ENCODE measurements around the gene MITF. TPM values are rescaled to one million over a fixed set of nuclear protein-coding genes. Genes with fewer than 3 reads are reported as not detected.
"Not testable (repeated sequence)": the region's sequence is repeated elsewhere in the genome, so short reads cannot be mapped to it uniquely, and the experiment has no call there.

The MITF gene
- polyA plus RNA-seq, 1 donor from 2014 or later, result 0.54 TPM

DNA sequence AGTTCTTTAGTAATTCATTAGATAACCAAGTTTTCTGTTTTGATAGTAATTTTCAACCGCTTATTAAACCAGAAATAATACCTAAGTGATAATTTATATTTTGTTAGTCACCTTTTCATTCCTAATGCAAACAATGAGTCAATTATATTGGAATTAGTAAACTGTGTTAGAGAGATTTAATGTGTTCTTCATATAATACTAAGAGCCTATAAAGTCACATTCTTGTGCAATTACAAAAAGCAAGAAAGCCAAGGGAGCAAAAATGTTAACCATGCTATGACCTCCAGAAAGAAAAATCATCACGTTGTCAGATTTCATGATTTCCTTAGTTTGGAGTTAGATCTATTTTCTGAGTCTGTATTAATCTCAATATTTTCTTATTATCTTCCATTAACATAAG, 151.4 kb downstream of the MITF start:
- H3K4me3 Mint-ChIP-seq, result no peak overlapping the region
- H3K27ac Mint-ChIP-seq, result no peak overlapping the region
- no peaks in the 10 kb centered on the region for H3K36me3 Mint-ChIP-seq
- H3K27me3 Mint-ChIP-seq, result no peaks in the 10 kb centered on the region
- H3K4me1 Mint-ChIP-seq, result no peaks in the 10 kb centered on the region
- H3K9me3 Mint-ChIP-seq, result no peaks in the 10 kb centered on the region

DNA sequence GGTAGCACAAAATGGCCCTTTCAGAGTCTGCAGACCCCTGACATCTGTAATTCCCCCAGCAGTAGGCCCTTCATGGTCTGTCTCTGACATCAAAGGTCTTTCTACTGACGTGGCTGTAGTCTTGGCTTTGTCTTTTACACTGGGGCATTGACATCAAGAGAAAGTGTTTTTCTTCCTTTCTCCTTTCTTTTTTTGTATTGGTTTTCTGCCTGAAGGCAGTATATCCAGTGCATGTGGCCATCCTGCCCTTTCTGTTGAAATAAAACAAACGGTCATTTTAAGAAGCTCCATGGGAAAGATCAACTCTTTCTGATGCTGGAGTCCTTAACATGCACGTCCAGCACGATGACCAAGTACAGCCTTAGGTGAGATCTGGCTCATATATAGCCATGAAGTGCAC, 153.4 kb downstream of the MITF start:
- H3K4me3 Mint-ChIP-seq, result no peak overlapping the region
- H3K36me3 Mint-ChIP-seq, result no peaks in the 10 kb centered on the region
- H3K27ac Mint-ChIP-seq, result no peak overlapping the region
- H3K4me1 Mint-ChIP-seq, result no peaks in the 10 kb centered on the region
- no peaks in the 10 kb centered on the region for H3K27me3 Mint-ChIP-seq
- no peaks in the 10 kb centered on the region for H3K9me3 Mint-ChIP-seq

DNA sequence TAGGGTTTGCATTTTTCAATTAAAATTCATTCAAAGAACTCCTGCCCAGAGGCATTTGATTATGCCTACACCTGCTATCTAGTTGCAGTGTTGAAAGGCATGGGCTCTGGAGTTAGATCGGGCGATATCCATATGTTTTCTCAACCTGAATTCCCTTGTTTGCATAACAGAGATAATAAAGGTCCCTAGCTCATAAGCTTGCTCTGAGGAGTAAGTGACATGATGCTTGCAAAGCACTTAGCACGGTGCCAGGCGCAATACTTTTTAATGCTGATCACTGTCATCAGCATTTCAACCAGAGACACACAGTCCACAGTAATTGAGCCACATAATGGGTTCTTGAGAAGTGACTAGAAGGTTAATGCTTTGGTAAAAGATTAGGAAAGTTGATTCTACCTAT, 154.0 kb downstream of the MITF start:
- no peak overlapping the region for H3K4me3 Mint-ChIP-seq
- no peaks in the 10 kb centered on the region for H3K36me3 Mint-ChIP-seq
- no peak overlapping the region for H3K27ac Mint-ChIP-seq
- no peaks in the 10 kb centered on the region for H3K4me1 Mint-ChIP-seq
- H3K9me3 Mint-ChIP-seq, result no peaks in the 10 kb centered on the region
- no peaks in the 10 kb centered on the region for H3K27me3 Mint-ChIP-seq

DNA sequence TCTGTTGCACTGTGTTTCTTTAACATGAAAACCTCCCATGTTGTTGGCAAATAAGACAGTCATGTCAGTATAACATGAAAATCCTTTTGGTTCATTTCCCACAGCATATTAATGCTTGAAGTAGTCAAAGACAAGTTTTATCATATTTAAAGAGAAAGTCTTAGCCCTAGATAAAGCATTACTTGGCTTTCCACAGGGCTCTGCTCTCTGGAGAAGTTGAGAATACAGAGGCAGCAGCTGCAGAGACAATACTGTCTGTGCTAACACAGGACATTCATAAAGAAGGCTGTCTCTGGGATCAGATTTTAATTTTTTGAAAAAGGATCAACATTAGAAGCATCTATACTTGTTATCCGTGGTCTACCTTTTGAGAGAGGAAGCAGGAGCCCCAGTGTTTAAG, 156.8 kb downstream of the MITF start:
- H3K27ac Mint-ChIP-seq, result no peak overlapping the region
- H3K4me1 Mint-ChIP-seq, result no peaks in the 10 kb centered on the region
- no peaks in the 10 kb centered on the region for H3K36me3 Mint-ChIP-seq
- H3K9me3 Mint-ChIP-seq, result no peaks in the 10 kb centered on the region
- H3K27me3 Mint-ChIP-seq, result no peaks in the 10 kb centered on the region
- no peak overlapping the region for H3K4me3 Mint-ChIP-seq

DNA sequence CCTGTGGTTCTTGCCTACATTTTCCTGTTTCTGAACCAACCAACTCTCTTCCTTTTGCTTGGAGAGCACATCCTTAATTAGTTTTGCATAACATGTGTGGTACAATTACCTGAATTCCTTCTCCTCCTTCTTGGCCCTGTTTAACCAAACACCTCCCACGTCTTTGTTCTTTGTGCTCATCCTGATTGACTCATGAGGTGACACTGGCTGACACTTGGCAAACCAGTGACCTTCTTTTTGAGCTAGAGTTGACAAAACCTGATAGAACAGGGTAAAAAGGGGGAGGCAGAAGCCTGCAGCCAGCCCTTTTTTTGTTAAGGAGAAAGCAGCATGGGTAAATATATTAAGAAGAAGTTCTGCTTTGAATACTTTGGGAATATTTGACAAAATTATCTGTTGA, 161.1 kb downstream of the MITF start:
- no peak overlapping the region for H3K27ac Mint-ChIP-seq
- no peaks in the 10 kb centered on the region for H3K9me3 Mint-ChIP-seq
- no peak overlapping the region for H3K4me3 Mint-ChIP-seq
- H3K27me3 Mint-ChIP-seq, result no peaks in the 10 kb centered on the region
- H3K36me3 Mint-ChIP-seq, result no peaks in the 10 kb centered on the region
- no peaks in the 10 kb centered on the region for H3K4me1 Mint-ChIP-seq

DNA sequence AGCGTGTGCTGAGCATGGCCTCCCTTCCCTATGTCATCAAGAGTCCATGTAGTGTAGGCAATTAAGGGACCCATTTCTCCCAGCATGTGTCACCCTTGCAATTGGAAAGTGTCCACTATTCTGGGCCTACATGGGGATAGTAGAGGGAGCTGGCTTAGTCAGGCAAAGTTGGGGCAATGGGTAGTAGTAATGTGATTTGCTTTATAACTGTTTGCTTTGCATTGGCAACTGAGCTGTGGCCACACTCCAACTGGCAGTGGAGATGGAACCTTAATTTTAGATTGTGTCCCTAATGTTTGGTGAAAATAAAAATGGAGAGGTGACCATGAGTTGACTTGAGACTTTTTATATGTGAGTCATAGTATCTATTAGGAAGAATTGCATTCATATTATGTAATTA, 162.5 kb downstream of the MITF start:
- Mint-ChIP-seq H3K36me3 (no peaks in the 10 kb centered on the region), H3K4me1 (no peaks in the 10 kb centered on the region), H3K27ac (no peak overlapping the region), H3K4me3 (no peak overlapping the region), H3K9me3 (no peaks in the 10 kb centered on the region), H3K27me3 (no peaks in the 10 kb centered on the region)

DNA sequence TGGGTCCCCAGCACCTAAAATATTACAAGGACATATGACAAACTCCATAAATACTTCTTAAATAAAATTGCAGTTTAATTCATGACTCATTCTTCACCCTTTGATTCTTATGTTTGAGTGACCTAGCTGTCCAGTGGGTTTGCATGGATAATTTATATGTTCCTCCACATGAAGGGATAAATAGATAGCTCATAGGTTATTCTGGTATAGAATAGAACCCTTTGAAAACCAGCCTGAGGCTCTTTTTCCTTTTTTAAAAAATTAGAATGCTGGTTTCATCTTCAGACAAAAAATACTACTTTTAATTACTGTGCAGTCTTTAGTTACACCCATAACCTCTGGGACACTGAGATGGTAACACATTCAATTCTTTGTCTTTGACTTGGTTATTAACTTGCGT, 163.1 kb downstream of the MITF start:
- no peaks in the 10 kb centered on the region for H3K27me3 Mint-ChIP-seq
- no peaks in the 10 kb centered on the region for H3K4me1 Mint-ChIP-seq
- H3K4me3 Mint-ChIP-seq, result no peak overlapping the region
- no peaks in the 10 kb centered on the region for H3K9me3 Mint-ChIP-seq
- H3K27ac Mint-ChIP-seq, result no peak overlapping the region
- no peaks in the 10 kb centered on the region for H3K36me3 Mint-ChIP-seq

DNA sequence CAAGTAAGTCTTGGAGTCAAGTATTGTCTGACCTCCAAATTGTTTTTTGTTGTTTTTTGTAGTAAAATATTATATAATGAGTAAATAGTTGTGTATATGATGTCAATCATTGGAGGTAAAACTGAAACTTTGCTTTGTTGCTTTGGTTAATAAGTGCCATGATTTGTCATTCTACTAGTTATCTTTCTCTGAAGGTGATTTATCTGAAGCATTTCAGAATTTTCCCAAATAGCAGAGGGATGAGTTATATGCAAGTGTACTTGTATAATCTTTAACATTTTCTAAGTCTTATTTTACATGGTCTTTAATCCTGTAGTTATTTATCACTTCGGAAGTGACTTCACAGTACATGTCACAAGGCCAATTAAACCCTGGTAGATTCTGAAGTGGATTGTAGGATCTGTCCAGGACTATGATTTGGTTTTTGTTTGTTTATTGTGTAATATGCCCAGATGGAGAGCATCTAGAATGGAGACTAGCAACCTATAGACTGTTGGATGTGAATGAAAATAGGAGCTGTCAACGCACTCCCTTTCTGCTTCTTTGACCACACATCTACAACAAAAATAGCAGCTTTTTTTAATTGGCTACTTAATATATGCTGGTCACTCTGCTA, 167.2 kb downstream of the MITF start:
- H3K36me3 Mint-ChIP-seq, result no peaks in the 10 kb centered on the region
- H3K4me1 Mint-ChIP-seq, result no peaks in the 10 kb centered on the region
- H3K9me3 Mint-ChIP-seq, result peaks cover 6 to 12% (median 7%) of the 10 kb centered on the region in 3 donors
- no peak overlapping the region for H3K27ac Mint-ChIP-seq
- no peaks in the 10 kb centered on the region for H3K27me3 Mint-ChIP-seq
- no peak overlapping the region for H3K4me3 Mint-ChIP-seq

DNA sequence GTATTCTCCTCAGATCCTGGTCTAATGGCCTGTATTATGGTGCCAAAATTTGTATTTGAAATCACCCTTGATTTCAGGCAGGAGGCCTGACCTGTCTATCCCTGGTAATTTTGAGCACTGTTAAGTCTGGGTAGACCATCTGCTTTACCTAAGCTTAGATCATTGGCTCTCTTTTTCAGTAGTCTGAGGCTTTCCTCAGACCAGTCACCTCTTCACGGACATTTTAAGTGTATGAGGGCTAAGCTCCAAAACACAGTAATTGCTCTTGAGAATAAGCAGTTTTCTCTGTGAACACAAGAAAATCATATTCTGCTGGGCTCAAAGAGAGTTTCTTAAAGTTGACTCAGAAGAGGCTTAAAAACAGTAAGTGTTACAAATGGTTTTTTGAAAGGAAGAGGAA, 168.3 kb downstream of the MITF start:
- H3K27ac Mint-ChIP-seq, result no peak overlapping the region
- no peak overlapping the region for H3K4me3 Mint-ChIP-seq
- H3K36me3 Mint-ChIP-seq, result no peaks in the 10 kb centered on the region
- peaks cover 6 to 16% (median 7%) of the 10 kb centered on the region in 3 donors for H3K9me3 Mint-ChIP-seq
- no peaks in the 10 kb centered on the region for H3K4me1 Mint-ChIP-seq
- no peaks in the 10 kb centered on the region for H3K27me3 Mint-ChIP-seq

DNA sequence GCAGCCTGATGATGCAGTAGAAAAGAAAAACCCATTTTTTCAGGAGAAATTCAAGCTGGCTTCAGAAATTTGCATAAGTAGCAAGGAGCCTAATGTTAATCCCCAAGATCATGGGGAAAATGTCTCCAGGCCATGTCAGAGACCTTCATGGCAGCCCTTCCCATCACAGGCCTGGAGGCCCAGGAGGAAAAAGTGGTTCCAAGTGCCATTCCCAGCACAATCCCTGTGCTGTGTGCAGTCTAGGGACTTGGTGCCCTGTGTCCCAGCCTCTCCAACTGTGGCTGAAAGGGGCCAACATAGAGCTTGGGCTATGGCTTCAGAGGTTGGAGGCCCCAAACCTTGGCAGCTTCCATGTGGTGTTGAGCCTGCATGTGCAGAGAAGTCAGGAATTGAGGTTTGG, 170.6 kb downstream of the MITF start:
- not testable (repeated sequence) for H3K4me3 Mint-ChIP-seq, H3K36me3 Mint-ChIP-seq, H3K4me1 Mint-ChIP-seq, H3K27me3 Mint-ChIP-seq, H3K27ac Mint-ChIP-seq
- H3K9me3 Mint-ChIP-seq, result peaks cover 6 to 16% (median 7%) of the 10 kb centered on the region in 3 donors

DNA sequence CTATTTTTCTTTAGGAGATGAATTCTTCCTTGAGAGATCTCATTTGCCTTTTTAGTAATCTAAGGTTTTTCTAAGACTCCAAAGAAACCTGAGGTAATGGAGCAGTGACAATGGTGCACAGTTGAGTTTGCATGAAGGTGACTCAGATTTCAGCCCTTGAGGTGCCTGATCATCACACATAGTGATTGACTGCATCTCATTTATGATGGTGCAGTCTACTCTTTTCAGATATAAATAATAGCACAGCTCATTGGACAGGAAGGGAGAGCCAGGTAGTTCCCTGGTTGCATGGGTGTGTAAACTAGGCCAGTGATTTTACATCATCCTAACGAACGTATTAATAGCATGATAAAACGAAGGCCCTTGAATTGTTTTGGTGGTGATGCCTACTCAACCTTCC, 174.2 kb downstream of the MITF start:
- no peak overlapping the region for H3K27ac Mint-ChIP-seq
- H3K9me3 Mint-ChIP-seq, result peaks cover 7 to 20% (median 8%) of the 10 kb centered on the region in 3 donors

DNA sequence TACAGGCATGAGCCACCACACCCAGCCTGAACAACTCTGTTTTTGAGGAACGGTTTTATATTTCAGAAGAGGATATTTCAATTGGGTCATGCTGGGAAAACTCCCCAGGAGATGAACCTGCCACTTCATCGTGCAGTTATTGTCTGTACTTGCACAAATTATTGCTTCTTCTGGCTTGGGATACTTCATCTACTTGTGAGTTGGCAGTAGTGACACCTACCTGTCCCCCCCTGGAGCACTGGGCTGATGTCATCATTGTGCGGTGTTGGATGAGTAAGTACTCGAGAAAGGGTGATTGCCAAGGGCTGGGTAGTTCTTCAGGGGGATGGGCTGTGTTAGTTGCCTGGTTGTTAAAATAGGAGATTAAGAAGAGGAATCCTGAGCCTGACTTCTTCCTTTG, 175.1 kb downstream of the MITF start:
- Mint-ChIP-seq H3K9me3 (peaks cover 5 to 15% (median 8%) of the 10 kb centered on the region in 3 donors), H3K36me3 (no peaks in the 10 kb centered on the region), H3K4me1 (no peaks in the 10 kb centered on the region), H3K27ac (no peak overlapping the region), H3K27me3 (no peaks in the 10 kb centered on the region), H3K4me3 (no peak overlapping the region)

More for the DNA sequence above, 174.2 kb downstream of the MITF start:
- Mint-ChIP-seq H3K27me3 (no peaks in the 10 kb centered on the region), H3K4me3 (no peak overlapping the region), H3K4me1 (no peaks in the 10 kb centered on the region), H3K36me3 (no peaks in the 10 kb centered on the region)

DNA sequence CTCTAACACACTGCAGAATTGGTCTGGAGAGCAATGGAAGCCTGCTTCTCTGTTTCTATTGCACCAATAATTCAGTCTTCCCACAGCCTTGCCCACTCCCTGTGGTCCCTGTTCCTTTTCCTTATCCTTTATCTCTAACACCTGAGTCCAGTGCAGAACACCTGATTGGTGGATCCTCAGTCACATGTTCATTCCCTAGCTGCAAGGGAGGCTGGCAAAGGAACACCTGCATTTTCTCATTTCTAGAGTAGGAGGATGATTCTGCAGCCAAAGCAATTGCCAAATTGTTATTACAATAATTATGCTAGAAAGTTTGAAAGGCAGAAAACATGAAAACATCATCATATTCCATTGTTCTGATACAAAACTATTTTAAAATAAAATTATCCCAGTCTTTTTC, 176.5 kb downstream of the MITF start:
- H3K4me1 Mint-ChIP-seq, result no peaks in the 10 kb centered on the region
- no peaks in the 10 kb centered on the region for H3K36me3 Mint-ChIP-seq
- H3K4me3 Mint-ChIP-seq, result no peak overlapping the region
- H3K27me3 Mint-ChIP-seq, result no peaks in the 10 kb centered on the region
- H3K9me3 Mint-ChIP-seq, result peaks cover 3 to 13% (median 6%) of the 10 kb centered on the region in 3 donors
- no peak overlapping the region for H3K27ac Mint-ChIP-seq

DNA sequence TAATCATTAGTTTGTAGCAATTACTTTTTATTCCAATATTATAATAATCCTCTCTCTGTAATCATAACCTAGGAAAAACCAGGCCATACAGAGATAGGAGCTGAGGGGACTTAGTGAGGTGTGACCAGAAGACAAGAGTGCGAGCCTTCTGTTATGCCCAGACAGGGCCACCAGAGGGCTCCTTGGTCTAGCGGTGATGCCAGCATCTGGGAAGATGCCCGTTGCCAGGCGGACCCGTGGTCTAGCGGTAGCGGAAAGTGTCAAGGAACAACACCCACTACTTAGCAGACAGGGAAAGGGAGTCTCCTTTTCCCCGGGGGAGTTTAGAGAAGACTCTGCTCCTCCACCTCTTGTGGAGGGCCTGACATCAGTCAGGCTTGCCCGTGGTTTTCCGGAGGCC, 180.7 kb downstream of the MITF start:
- not testable (repeated sequence) for H3K27ac Mint-ChIP-seq, H3K27me3 Mint-ChIP-seq, H3K36me3 Mint-ChIP-seq, H3K9me3 Mint-ChIP-seq, H3K4me1 Mint-ChIP-seq
- H3K4me3 Mint-ChIP-seq, result peak overlapping the region in 1 of 4 donors; percentile 9

DNA sequence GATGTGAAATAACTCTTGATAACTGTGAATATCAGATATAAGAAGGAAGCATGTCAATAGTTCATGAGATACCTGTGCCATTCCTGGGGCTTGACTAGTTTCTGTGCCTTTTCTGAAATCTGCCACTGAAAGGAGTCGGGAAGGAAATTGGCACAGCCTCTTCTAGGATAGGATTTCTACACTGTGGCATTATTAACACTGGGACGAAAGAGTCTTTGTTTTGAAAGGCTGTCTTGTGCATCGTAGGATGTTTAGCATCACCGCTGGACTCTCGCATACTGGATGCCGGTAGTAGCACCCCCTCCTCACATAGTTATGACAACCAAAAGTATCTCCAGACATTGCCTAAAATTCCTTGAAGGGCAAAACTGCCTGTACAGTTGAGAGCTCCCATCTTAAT, 182.4 kb downstream of the MITF start:
- no peaks in the 10 kb centered on the region for H3K27me3 Mint-ChIP-seq
- H3K36me3 Mint-ChIP-seq, result no peaks in the 10 kb centered on the region
- H3K9me3 Mint-ChIP-seq, result peaks cover 0 to 4% (median 4%) of the 10 kb centered on the region in 3 donors
- H3K27ac Mint-ChIP-seq, result no peak overlapping the region
- no peak overlapping the region for H3K4me3 Mint-ChIP-seq
- no peaks in the 10 kb centered on the region for H3K4me1 Mint-ChIP-seq

DNA sequence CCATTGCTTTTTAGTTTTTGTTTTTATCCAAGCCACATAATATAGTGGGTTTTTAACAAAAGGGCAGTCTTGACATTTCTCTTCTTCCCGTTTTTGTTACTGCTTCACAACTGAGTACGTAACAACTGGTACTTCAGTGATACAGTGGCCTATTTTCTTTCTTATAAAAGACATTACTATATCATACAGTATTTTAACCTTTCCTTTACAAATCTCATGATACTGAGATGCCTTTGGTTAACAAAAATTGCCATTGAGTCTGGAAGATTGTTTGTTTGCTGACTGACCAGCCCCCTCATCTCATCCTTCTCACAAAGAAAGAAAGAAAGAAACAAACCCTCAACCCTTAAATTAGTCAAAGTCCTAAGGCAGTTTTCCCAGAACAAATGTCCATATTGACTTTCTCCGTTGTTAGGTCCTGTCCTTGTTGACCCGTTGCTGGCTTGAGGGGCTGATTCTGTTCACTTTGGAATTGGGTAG, 183.3 kb downstream of the MITF start:
- H3K27ac Mint-ChIP-seq, result no peak overlapping the region
- H3K27me3 Mint-ChIP-seq, result no peaks in the 10 kb centered on the region
- no peaks in the 10 kb centered on the region for H3K36me3 Mint-ChIP-seq
- H3K9me3 Mint-ChIP-seq, result peaks cover 0 to 2% (median 0%) of the 10 kb centered on the region in 3 donors
- no peaks in the 10 kb centered on the region for H3K4me1 Mint-ChIP-seq
- no peak overlapping the region for H3K4me3 Mint-ChIP-seq

Measured in IgD-negative memory B cell (primary cell).